ENCODE results near the gene TBC1D4.
"Not testable (repeated sequence)": the region's sequence is repeated elsewhere in the genome, so short reads cannot be mapped to it uniquely, and the experiment has no call there.

The TBC1D4 gene

GRCh38 chr13:75294110-75294509, 187.9 kb downstream of the TBC1D4 start:
- in situ Hi-C loops (cut with HindIII; ENCODE audit: low sequenced_read_pairs), result no loop called here
- H3K4me3 ChIP-seq (ENCODE audit: low read depth, low read length), result no peak overlapping the region
- no peak for TF ChIP-seq CTCF (IDR thresholded peaks at IDR 0.05; ENCODE audit: low read depth, low read length, missing control alignments)
- DNase-seq (ENCODE audit: low read depth), result no peak

DNA sequence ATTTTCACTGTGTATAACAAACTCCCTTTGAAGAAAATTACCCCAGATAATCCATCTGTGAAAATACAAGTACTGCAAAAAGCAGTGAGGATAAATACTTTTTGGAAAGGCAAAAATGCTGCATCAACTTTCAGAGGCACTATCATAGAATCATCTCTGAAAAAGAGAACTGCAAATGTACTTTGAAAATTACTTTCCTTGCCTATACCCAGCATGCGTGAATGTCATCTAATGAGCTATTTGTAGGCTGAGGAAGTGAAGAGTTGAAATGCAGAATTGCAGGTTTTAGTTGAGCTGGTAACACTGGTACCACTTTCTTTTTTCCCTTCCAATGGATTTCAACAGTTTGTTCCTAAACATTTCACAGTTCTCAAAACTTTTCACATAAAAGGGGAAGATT, 196.7 kb downstream of the TBC1D4 start:
- TF ChIP-seq CTCF (IDR thresholded peaks at IDR 0.05; ENCODE audit: low read depth, low read length, missing control alignments), result no peak
- in situ Hi-C loops (cut with HindIII; ENCODE audit: low sequenced_read_pairs), result no loop called here
- H3K4me3 ChIP-seq (ENCODE audit: low read depth, low read length), result no peak overlapping the region
- DNase-seq (ENCODE audit: low read depth), result no peak

GRCh38 chr13:75279834-75280369, 202.1 kb downstream of the TBC1D4 start:
- no peak for TF ChIP-seq CTCF (IDR thresholded peaks at IDR 0.05; ENCODE audit: low read depth, low read length, missing control alignments)
- no peak overlapping the region for H3K4me3 ChIP-seq (ENCODE audit: low read depth, low read length)
- no peak for DNase-seq (ENCODE audit: low read depth)
- in situ Hi-C loops (cut with HindIII; ENCODE audit: low sequenced_read_pairs), result no loop called here

GRCh38 chr13:75273695-75274094, 208.3 kb downstream of the TBC1D4 start:
- H3K4me3 ChIP-seq (ENCODE audit: low read depth, low read length); DNase-seq (ENCODE audit: low read depth); in situ Hi-C loops (cut with HindIII; ENCODE audit: low sequenced_read_pairs): not testable (repeated sequence)

GRCh38 chr13:75271846-75272245, 210.1 kb downstream of the TBC1D4 start:
- no peak overlapping the region for H3K4me3 ChIP-seq (ENCODE audit: low read depth, low read length)
- DNase-seq (ENCODE audit: low read depth), result no peak
- TF ChIP-seq CTCF (IDR thresholded peaks at IDR 0.05; ENCODE audit: low read depth, low read length, missing control alignments), result no peak
- in situ Hi-C loops (cut with HindIII; ENCODE audit: low sequenced_read_pairs), result no loop called here

DNA sequence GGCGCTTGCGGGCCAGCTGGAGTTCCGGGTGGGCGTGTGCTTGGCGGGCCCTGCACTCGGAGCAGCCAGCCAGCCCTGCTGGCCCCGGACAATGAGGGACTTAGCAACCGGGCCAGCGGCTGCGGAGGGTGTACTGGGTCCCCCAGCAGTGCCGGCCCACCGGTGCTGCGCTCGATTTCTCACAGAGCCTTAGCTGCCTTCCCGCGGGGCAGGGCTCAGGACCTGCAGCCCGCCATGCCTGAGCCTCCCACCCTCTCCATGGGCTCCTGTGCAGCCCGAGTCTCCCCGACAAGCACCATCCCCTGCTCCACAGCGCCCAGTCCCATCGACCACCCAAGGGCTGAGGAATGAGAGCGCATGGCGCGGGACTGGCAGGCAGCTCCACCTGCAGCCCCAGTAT, 213.5 kb downstream of the TBC1D4 start:
- H3K4me3 ChIP-seq (ENCODE audit: low read depth, low read length); DNase-seq (ENCODE audit: low read depth); in situ Hi-C loops (cut with HindIII; ENCODE audit: low sequenced_read_pairs): not testable (repeated sequence)

GRCh38 chr13:75264611-75265010, 217.4 kb downstream of the TBC1D4 start:
- TF ChIP-seq CTCF (IDR thresholded peaks at IDR 0.05; ENCODE audit: low read depth, low read length, missing control alignments), result no peak
- DNase-seq (ENCODE audit: low read depth), result no peak
- in situ Hi-C loops (cut with HindIII; ENCODE audit: low sequenced_read_pairs), result no loop called here
- no peak overlapping the region for H3K4me3 ChIP-seq (ENCODE audit: low read depth, low read length)

Data from astrocyte of the cerebellum (primary cell).